H1 (cell line): ENCODE measurements around the gene ARHGAP12. TPM values are rescaled to one million over a fixed set of nuclear protein-coding genes. Genes with fewer than 3 reads are reported as not detected.
A peak's percentile ranks its signal among the peaks of the same experiment; 100 is the strongest.

Experiments used
- CTCF ChIA-PET: fragments of 300-600 bp; sonication (Branson Sonifier 250); formaldehyde crosslinking; loops from one replicate; lab custom pipeline; 2021; ENCODE audit not compliant: partially characterized antibody; lab: Charles Lee
- POLR2A ChIA-PET: fragments of 300-600 bp; sonication (Branson Sonifier 250); formaldehyde crosslinking; loops from one replicate; lab custom pipeline; 2021; ENCODE audit warnings: inconsistent platforms; ENCODE audit not compliant: partially characterized antibody; lab: Charles Lee
- DNase-seq, 2 experiments: peaks; one replicate each; pipeline versions ENCODE4 v3.0.0 to v3.0.0-alpha.2; 2010 to 2022; ENCODE audit warnings: low spot score in 2 of 2, low read depth in 1 of 2, mixed read lengths in 1 of 2
- FAIRE-seq: peaks from 2 replicates; lab custom pipeline; 2011; peaks lifted over from hg19 to GRCh38; lab: Jason Lieb, UNC
- H2AFZ ChIP-seq: 2 replicates; pipeline ENCODE4 v1.8.1; 2012; ENCODE audit warnings: low read length, inconsistent platforms
- H2AK5ac ChIP-seq: 2 replicates; pipeline ENCODE4 v1.6.1; 2013; ENCODE audit warnings: low read depth, low read length
- H2BK120ac ChIP-seq: replicated peaks from 2 replicates; pipeline ENCODE3; 2013; ENCODE audit warnings: low read depth, low read length, inconsistent platforms
- H2BK12ac ChIP-seq: 2 replicates; pipeline ENCODE4 v1.6.1; 2013; ENCODE audit warnings: low read depth, low read length
- H2BK15ac ChIP-seq: 2 replicates; pipeline ENCODE4 v1.6.1; 2013; ENCODE audit warnings: low read length
- H2BK20ac ChIP-seq: 2 replicates; pipeline ENCODE4 v1.6.1; 2013; ENCODE audit warnings: low read length
- H2BK5ac ChIP-seq: 2 replicates; pipeline ENCODE4 v1.6.1; 2013; ENCODE audit warnings: low read depth, low read length
- H3K14ac ChIP-seq: 2 replicates; pipeline ENCODE4 v1.6.1; 2013; ENCODE audit warnings: inconsistent platforms; ENCODE audit not compliant: insufficient read length
- H3K18ac ChIP-seq: 2 replicates; pipeline ENCODE4 v1.6.1; 2013; ENCODE audit warnings: low read length; ENCODE audit errors: extremely low read depth
- H3K23ac ChIP-seq: 2 replicates; pipeline ENCODE4 v1.6.1; 2013; ENCODE audit warnings: inconsistent platforms; ENCODE audit not compliant: insufficient read length
- H3K23me2 ChIP-seq: 2 replicates; pipeline ENCODE4 v1.6.1; 2013; ENCODE audit warnings: low read depth, low read length
- H3K27ac ChIP-seq: 2 replicates; pipeline ENCODE4 v1.6.1; 2011; ENCODE audit warnings: low read depth, low read length, inconsistent platforms
- H3K27me3 ChIP-seq, 4 experiments: replicated peaks in 1 of 4; 1 replicate in 1 of 4; 2 replicates in 3 of 4; pipeline versions ENCODE4 v1.6.1 to v1.8.1; 2011 to 2013; ENCODE audit warnings: low read length in 3 of 4, mild to moderate bottlenecking in 3 of 4, inconsistent platforms in 2 of 4, mixed read lengths in 2 of 4, moderate library complexity in 1 of 4; ENCODE audit not compliant: control insufficient read depth in 3 of 4, insufficient read depth in 3 of 4; ENCODE audit errors: extremely low read depth in 1 of 4
- H3K36me3 ChIP-seq, 4 experiments: 2 replicates each; pipeline versions ENCODE4 v1.6.1 to v1.8.1; 2011 to 2013; ENCODE audit warnings: mild to moderate bottlenecking in 4 of 4, low read length in 3 of 4, moderate library complexity in 2 of 4, control low read depth in 1 of 4, inconsistent platforms in 1 of 4; ENCODE audit not compliant: insufficient read depth in 4 of 4, control insufficient read depth in 2 of 4
- H3K4ac ChIP-seq: replicated peaks from 2 replicates; pipeline ENCODE3; 2013; ENCODE audit warnings: low read length, low read depth, mixed read lengths, inconsistent platforms; ENCODE audit not compliant: insufficient read length
- H3K4me1 ChIP-seq, 4 experiments: replicated peaks in 1 of 4; 1 replicate in 1 of 4; 2 replicates in 3 of 4; pipeline versions ENCODE4 v1.6.1 to v1.8.1; 2011 to 2013; ENCODE audit warnings: low read length in 3 of 4, inconsistent platforms in 2 of 4, mixed read lengths in 1 of 4; ENCODE audit not compliant: insufficient read depth in 4 of 4, control insufficient read depth in 3 of 4
- H3K4me2 ChIP-seq, 2 experiments: 2 replicates each; pipeline versions ENCODE4 v1.6.1 to v1.8.1; 2011 to 2013; ENCODE audit warnings: low read depth in 2 of 2, low read length in 2 of 2, control low read depth in 1 of 2, inconsistent platforms in 1 of 2, mild to moderate bottlenecking in 1 of 2; ENCODE audit not compliant: insufficient read depth in 1 of 2
- H3K4me3 ChIP-seq, 4 experiments: fragments of 200-600, 300-600 bp in 1 of 4; sonication (generic), shearing (Covaris generic), sonication (Bioruptor Twin) in 1 of 4; 2 replicates each; pipeline versions ENCODE4 v1.5.1 to v1.8.1; 2011 to 2016; ENCODE audit warnings: low read length in 4 of 4, low read depth in 3 of 4, control low read depth in 2 of 4, inconsistent platforms in 2 of 4, mild to moderate bottlenecking in 2 of 4, mixed read lengths in 1 of 4, moderate library complexity in 1 of 4; ENCODE audit not compliant: insufficient read depth in 2 of 4; ENCODE audit errors: extremely low read depth in 1 of 4
- H3K56ac ChIP-seq: replicated peaks from 2 replicates; pipeline ENCODE3; 2013; ENCODE audit warnings: low read depth, mild to moderate bottlenecking, mixed read lengths, low read length, inconsistent platforms; ENCODE audit not compliant: insufficient read length
- H3K79me1 ChIP-seq: 2 replicates; pipeline ENCODE4 v1.6.1; 2013; ENCODE audit warnings: low read depth, low read length, control low read depth
- H3K79me2 ChIP-seq, 2 experiments: 2 replicates each; pipeline versions ENCODE4 v1.6.1 to v1.8.1; 2012 to 2013; ENCODE audit warnings: low read length in 2 of 2, mild to moderate bottlenecking in 2 of 2, inconsistent platforms in 1 of 2; ENCODE audit not compliant: insufficient read depth in 2 of 2, control insufficient read depth in 1 of 2
- H3K9ac ChIP-seq, 4 experiments: replicated peaks in 1 of 4; 1 replicate in 1 of 4; 2 replicates in 3 of 4; pipeline versions ENCODE4 v1.6.1 to v1.8.1; 2011 to 2013; ENCODE audit warnings: low read depth in 3 of 4, low read length in 3 of 4, control low read depth in 2 of 4, mild to moderate bottlenecking in 2 of 4, moderate library complexity in 2 of 4, inconsistent platforms in 1 of 4; ENCODE audit errors: extremely low read depth in 1 of 4
- H3K9me3 ChIP-seq, 2 experiments: 2 replicates each; pipeline versions ENCODE4 v1.6.1 to v1.8.1; 2012 to 2013; ENCODE audit warnings: mild to moderate bottlenecking in 2 of 2, moderate library complexity in 2 of 2, control low read depth in 1 of 2, inconsistent platforms in 1 of 2, low read depth in 1 of 2, low read length in 1 of 2, mixed read lengths in 1 of 2; ENCODE audit not compliant: insufficient read depth in 2 of 2
- H4K20me1 ChIP-seq, 2 experiments: replicated peaks in 1 of 2; 2 replicates each; pipeline versions ENCODE3 to v1.8.1; 2011 to 2013; ENCODE audit warnings: inconsistent platforms in 2 of 2, low read length in 2 of 2, mild to moderate bottlenecking in 1 of 2; ENCODE audit not compliant: insufficient read depth in 2 of 2, control insufficient read depth in 1 of 2
- H4K5ac ChIP-seq: 2 replicates; pipeline ENCODE4 v1.6.1; 2013; ENCODE audit warnings: low read length, low read depth, mixed read lengths, inconsistent platforms; ENCODE audit not compliant: insufficient read length
- H4K8ac ChIP-seq: 2 replicates; pipeline ENCODE4 v1.8.0; 2013; ENCODE audit warnings: mild to moderate bottlenecking, moderate library complexity, low read length, inconsistent platforms; ENCODE audit not compliant: insufficient read depth; ENCODE audit errors: extremely low read depth
- H4K91ac ChIP-seq: replicated peaks from 2 replicates; pipeline ENCODE3; 2013; ENCODE audit warnings: low read length, mixed read lengths, inconsistent platforms; ENCODE audit not compliant: insufficient read length
- BACH1 ChIP-seq: IDR thresholded peaks from 2 replicates; pipeline ENCODE4 v1.6.1; 2012; ENCODE audit warnings: low read length, improper control_type of control experiment
- CBX5 ChIP-seq: fragments of 300-800, 300-1000 bp; sonication (generic); IDR thresholded peaks from 2 replicates; pipeline ENCODE4 v1.7.1; 2016; ENCODE audit warnings: antibody characterized with exemption, low read length, low read depth
- CEBPB ChIP-seq: IDR thresholded peaks from 2 replicates; pipeline ENCODE4 v1.6.1; 2012; ENCODE audit warnings: low read depth, low read length
- CTBP2 ChIP-seq: IDR thresholded peaks from 2 replicates; pipeline ENCODE4 v1.7.0; 2011; ENCODE audit warnings: borderline replicate concordance, mild to moderate bottlenecking, moderate library complexity, mixed read lengths, low read length; ENCODE audit not compliant: insufficient read depth, insufficient read length
- EGR1 ChIP-seq: IDR thresholded peaks from 2 replicates; pipeline ENCODE4 v1.6.1; 2011; ENCODE audit warnings: low read depth, low read length, borderline replicate concordance
- EP300 ChIP-seq, 2 experiments: IDR thresholded peaks; 1 replicate in 1 of 2; 2 replicates in 1 of 2; pipeline ENCODE4 v1.6.1; 2011 to 2012; ENCODE audit warnings: low read depth in 2 of 2, low read length in 2 of 2, mild to moderate bottlenecking in 2 of 2, borderline replicate concordance in 1 of 2, inconsistent platforms in 1 of 2, moderate library complexity in 1 of 2
- GABPA ChIP-seq: IDR thresholded peaks from 2 replicates; pipeline ENCODE4 v1.6.1; 2011; ENCODE audit warnings: mild to moderate bottlenecking, low read length, moderate library complexity, borderline replicate concordance; ENCODE audit not compliant: insufficient read depth
- HDAC2 ChIP-seq, 2 experiments: fragments of 300-600 bp in 1 of 2; sonication (generic) in 1 of 2; IDR thresholded peaks; 2 replicates each; pipeline ENCODE4 v1.6.1; 2011 to 2012; ENCODE audit warnings: low read depth in 2 of 2, low read length in 2 of 2, mild to moderate bottlenecking in 2 of 2, moderate library complexity in 2 of 2, borderline replicate concordance in 1 of 2, inconsistent platforms in 1 of 2
- HDAC6 ChIP-seq: IDR thresholded peaks from one replicate; pipeline ENCODE4 v1.7.1; 2012; ENCODE audit warnings: low read depth, mild to moderate bottlenecking, inconsistent platforms, low read length, moderate library complexity
- JUND ChIP-seq: IDR thresholded peaks from 2 replicates; pipeline ENCODE4 v1.6.1; 2011; ENCODE audit warnings: mild to moderate bottlenecking, improper control_type of control experiment, low read length
- POU5F1 ChIP-seq: IDR thresholded peaks from 2 replicates; pipeline ENCODE4 v1.6.1; 2011; ENCODE audit warnings: low read depth, mild to moderate bottlenecking, low read length, moderate library complexity
- SP4 ChIP-seq: IDR thresholded peaks from 2 replicates; pipeline ENCODE4 v1.6.1; 2012; ENCODE audit warnings: low read length, inconsistent platforms
- WGBS, 2 experiments: shearing (Covaris generic) in 1 of 2; methylation state at CpG; one replicate each; pipeline versions ENCODE4 v1.1.6 to v1.1.7; 2013 to 2015; ENCODE audit warnings: low lambda C conversion rate in 2 of 2, mixed read lengths in 2 of 2, inconsistent platforms in 1 of 2, low coverage in 1 of 2, missing lambda C conversion rate in 1 of 2; ENCODE audit not compliant: insufficient replicate concordance in 2 of 2, insufficient coverage in 1 of 2, insufficient read length in 1 of 2; ENCODE audit errors: extremely low coverage in 1 of 2, missing lambda C conversion rate in 1 of 2; 5-methylcytosine and 5-hydroxymethylcytosine counted together
- polyA plus RNA-seq, 7 experiments: library from polyadenylated mRNA; depleted of rRNA in 3 of 7; stranded (reverse) in 5 of 7; unstranded in 2 of 7; fragments of >200 nt in 5 of 7; fragments of 200-250 nt in 2 of 7; gene quantifications; 1 replicate in 5 of 7; 2 replicates in 1 of 7; 4 replicates in 1 of 7; pipeline versions ENCODE4 v1.2.1 to v1.2.3, GENCODE V29; 2011 to 2013; ENCODE audit warnings: missing spikeins in 2 of 7, mixed read lengths in 2 of 7
- total RNA-seq: library from RNA; stranded (reverse); fragmentation: NEBNext Ultra II Directional; extraction: Animal tissue kit (Norgen Biotek cat#: 25700); gene quantifications from 2 replicates; pipeline ENCODE4 v1.2.1, GENCODE V29; 2021
- TF ChIP-seq, protein P1 (sequence below): IDR thresholded peaks from 2 replicates; pipeline ENCODE4 v1.6.1; 2011; ENCODE audit warnings: low read length, improper control_type of control experiment

The ARHGAP12 gene
- total and polyA plus RNA-seq, 2 of the 8 experiments (the other 6 are each of a cell fraction or from before 2014, with no cell fraction given), result 10.1 to 39.0 TPM

DNA sequence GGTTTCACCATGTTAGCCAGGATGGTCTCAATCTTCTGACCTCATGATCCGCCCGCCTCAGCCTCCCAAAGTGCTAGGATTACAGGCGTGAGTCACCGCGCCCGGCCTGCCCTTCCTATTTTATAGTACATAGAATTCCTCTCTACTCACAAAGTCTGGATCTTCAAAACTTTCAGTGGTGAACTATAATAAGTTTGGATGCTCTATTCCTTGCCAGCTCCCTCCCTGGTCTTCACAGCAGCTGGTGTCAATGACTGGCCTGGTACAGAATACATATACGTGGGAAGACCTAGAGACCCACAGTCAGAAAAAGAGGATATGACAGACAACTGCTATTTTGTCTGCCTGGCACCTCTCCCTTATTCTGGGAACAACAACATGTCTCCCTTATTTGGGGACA lies 40.8 kb downstream of the ARHGAP12 start:
- H4K20me1 ChIP-seq, result no peaks in the 10 kb centered on the region
- no peaks in the 10 kb centered on the region for H3K4me1 ChIP-seq
- H4K8ac ChIP-seq, result no peak overlapping the region
- 0 out of 2 replicates have a peak overlapping the region, but pooled peaks have one; percentile 15 for H2AK5ac ChIP-seq
- no peak overlapping the region for H3K9ac ChIP-seq
- peaks cover 2% of the 10 kb centered on the region; the same call in 1 of the 2 replicates for H3K79me1 ChIP-seq
- no peak overlapping the region for H2AFZ ChIP-seq
- WGBS, 2 experiments, result 99% methylated on average over 7 of the region's 7 CpGs; no CpG with 5 or more reads in 1 of the 2 experiments
- no peak overlapping the region for H2BK120ac ChIP-seq
- no peaks in the 10 kb centered on the region for H3K27me3 ChIP-seq
- no peak overlapping the region for H2BK20ac ChIP-seq
- H3K23ac ChIP-seq, result no peak overlapping the region
- peaks cover 0 to 63% of the 10 kb centered on the region in 2 experiments; a peak in 2 of 4 replicates for H3K79me2 ChIP-seq
- H3K4me2 ChIP-seq, result no peak overlapping the region
- no peak overlapping the region for H3K27ac ChIP-seq
- no peak overlapping the region for H3K56ac ChIP-seq
- H2BK5ac ChIP-seq, result no peak overlapping the region
- no peak for DNase-seq
- no peak overlapping the region for H4K91ac ChIP-seq
- H3K9me3 ChIP-seq, result no peaks in the 10 kb centered on the region
- no peak overlapping the region; the same call in 1 of the 2 replicates for H3K18ac ChIP-seq
- H2BK15ac ChIP-seq, result no peak overlapping the region
- POLR2A ChIA-PET, result no interaction called here
- no peak overlapping the region for H3K14ac ChIP-seq
- no peak overlapping the region for H3K4me3 ChIP-seq
- H3K4ac ChIP-seq, result no peak overlapping the region
- CTCF ChIA-PET, result no interaction called here
- H2BK12ac ChIP-seq, result no peak overlapping the region
- FAIRE-seq, result no peak
- no peak overlapping the region for H4K5ac ChIP-seq
- no peaks in the 10 kb centered on the region for H3K23me2 ChIP-seq
- no peaks in the 10 kb centered on the region for H3K36me3 ChIP-seq
- no peak for TF ChIP-seq BACH1
- TF ChIP-seq GABPA, result no peak
- TF ChIP-seq HDAC6, result no peak
- TF ChIP-seq CEBPB, result no peak
- TF ChIP-seq, protein P1, sequence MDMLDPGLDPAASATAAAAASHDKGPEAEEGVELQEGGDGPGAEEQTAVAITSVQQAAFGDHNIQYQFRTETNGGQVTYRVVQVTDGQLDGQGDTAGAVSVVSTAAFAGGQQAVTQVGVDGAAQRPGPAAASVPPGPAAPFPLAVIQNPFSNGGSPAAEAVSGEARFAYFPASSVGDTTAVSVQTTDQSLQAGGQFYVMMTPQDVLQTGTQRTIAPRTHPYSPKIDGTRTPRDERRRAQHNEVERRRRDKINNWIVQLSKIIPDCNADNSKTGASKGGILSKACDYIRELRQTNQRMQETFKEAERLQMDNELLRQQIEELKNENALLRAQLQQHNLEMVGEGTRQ, result no peak
- no peak for TF ChIP-seq JUND
- TF ChIP-seq SP4, result no peak
- no peak for TF ChIP-seq EGR1
- TF ChIP-seq POU5F1, result no peak
- no peak for TF ChIP-seq HDAC2 (IDR thresholded peaks at IDR 0.05; ENCODE audit: borderline replicate concordance in 1 of 2, low read depth in 2 of 2, low read length in 2 of 2)
- no peak for TF ChIP-seq EP300 (IDR thresholded peaks at IDR 0.05; ENCODE audit: borderline replicate concordance in 1 of 2, low read depth in 2 of 2, low read length in 2 of 2)
- no peak for TF ChIP-seq CTBP2
- TF ChIP-seq CBX5, result no peak
